ENCODE data around the gene PPP1R2C.

PPP1R2C gene

GRCh38 chrX:42751573-42751972, 26.4 kb downstream of the PPP1R2C start:
- DNase-seq (ENCODE audit: extremely low read depth in 1 of 2, low read depth in 1 of 2), result no peak

GRCh38 chrX:42748067-42748850, 29.7 kb downstream of the PPP1R2C start:
- no peak for DNase-seq (ENCODE audit: extremely low read depth in 1 of 2, low read depth in 1 of 2)

- DNase-seq (ENCODE audit: extremely low read depth in 1 of 2, low read depth in 1 of 2), result no peak
Observed at GRCh38 chrX:42746606-42747005, 31.4 kb downstream of the PPP1R2C start.

- DNase-seq (ENCODE audit: extremely low read depth in 1 of 2, low read depth in 1 of 2), result no peak
Observed at GRCh38 chrX:42740456-42740855, 37.5 kb downstream of the PPP1R2C start.

GRCh38 chrX:42739741-42740140, 38.2 kb downstream of the PPP1R2C start:
- DNase-seq (ENCODE audit: extremely low read depth in 1 of 2, low read depth in 1 of 2), result no peak

GRCh38 chrX:42739258-42739657, 38.7 kb downstream of the PPP1R2C start:
- no peak for DNase-seq (ENCODE audit: extremely low read depth in 1 of 2, low read depth in 1 of 2)

- no peak for DNase-seq (ENCODE audit: extremely low read depth in 1 of 2, low read depth in 1 of 2)
Observed at GRCh38 chrX:42738552-42738951, 39.4 kb downstream of the PPP1R2C start.

GRCh38 chrX:42735250-42735649, 42.7 kb downstream of the PPP1R2C start:
- no peak for DNase-seq (ENCODE audit: extremely low read depth in 1 of 2, low read depth in 1 of 2)

- no peak for DNase-seq (ENCODE audit: extremely low read depth in 1 of 2, low read depth in 1 of 2)
Observed at GRCh38 chrX:42732506-42732905, 45.5 kb downstream of the PPP1R2C start.

All from stimulated activated CD8-positive, alpha-beta memory T cell treated with anti-CD3 and anti-CD28 coated beads, Interleukin-7, amount 100 ng/mL, for 48 hours (primary cell).